HepG2 (cell line): ENCODE measurements around the gene C2CD3. TPM values are rescaled to one million over a fixed set of nuclear protein-coding genes. Genes with fewer than 3 reads are reported as not detected.

ENCODE experiments used
- ATF1 ChIP-seq: IDR thresholded peaks from 2 replicates; pipeline ENCODE4 v1.6.1; 2016; ENCODE audit warnings: mild to moderate bottlenecking, control low read depth
- DMAP1 ChIP-seq: IDR thresholded peaks from 2 replicates; pipeline ENCODE4 v1.6.1; 2016
- DPF2 ChIP-seq: sonication (generic); formaldehyde crosslinking; IDR thresholded peaks from 2 replicates; pipeline ENCODE4 v1.4.0; 2020; ENCODE audit warnings: mild to moderate bottlenecking, low read depth, missing genetic modification reagents, borderline replicate concordance
- GTF2F1 ChIP-seq: fragments of 150-350 bp; IDR thresholded peaks from 2 replicates; pipeline ENCODE4 v1.6.1; 2014; ENCODE audit warnings: low read length
- HDAC2 ChIP-seq: sonication (generic); formaldehyde crosslinking; IDR thresholded peaks from 2 replicates; pipeline ENCODE4 v1.4.0; 2020; ENCODE audit warnings: missing genetic modification reagents
- HOXA7 ChIP-seq: sonication (generic); formaldehyde crosslinking; IDR thresholded peaks from 2 replicates; pipeline ENCODE4 v1.8.1; 2022; ENCODE audit warnings: mild to moderate bottlenecking, missing genetic modification reagents, moderate library complexity
- ISX ChIP-seq: sonication (generic); formaldehyde crosslinking; conservative IDR thresholded peaks from 2 replicates; pipeline ENCODE4 v1.5.0; 2020; ENCODE audit warnings: missing genetic modification reagents
- MED13 ChIP-seq: sonication (generic); formaldehyde crosslinking; IDR thresholded peaks from 2 replicates; pipeline ENCODE4 v1.5.0; 2020; ENCODE audit warnings: missing genetic modification reagents
- MED8 ChIP-seq: sonication (generic); formaldehyde crosslinking; IDR thresholded peaks from 2 replicates; pipeline ENCODE4 v1.8.1; 2023; ENCODE audit warnings: mild to moderate bottlenecking, missing genetic modification reagents; ENCODE audit not compliant: insufficient replicate concordance
- REL ChIP-seq: sonication (generic); formaldehyde crosslinking; conservative IDR thresholded peaks from 2 replicates; pipeline ENCODE4 v1.8.0; 2022; ENCODE audit warnings: mild to moderate bottlenecking, missing genetic modification reagents, moderate library complexity
- TOE1 ChIP-seq: sonication (generic); formaldehyde crosslinking; IDR thresholded peaks from 2 replicates; pipeline ENCODE4 v1.4.0; 2020; ENCODE audit warnings: mild to moderate bottlenecking, missing genetic modification reagents
- polyA plus RNA-seq, 8 experiments: library from polyadenylated mRNA; depleted of rRNA in 3 of 8; stranded (reverse) in 7 of 8; unstranded in 1 of 8; fragments of >200 nt; fragmentation: Illumina TruSeq in 4 of 8; extraction: Trizol in 4 of 8; gene quantifications; 2 replicates each; pipeline versions ENCODE4 v1.2.1 to v1.2.3, GENCODE V29; 2011 to 2016; ENCODE audit warnings: low read depth in 4 of 8, missing spikeins in 1 of 8, mixed read lengths in 1 of 8; ENCODE audit not compliant: insufficient read depth in 1 of 8
- total RNA-seq, 5 experiments: library from RNA; depleted of rRNA; stranded (reverse); fragments of >200 nt; fragmentation: Illumina TruSeq; extraction: Trizol; gene quantifications; 2 replicates each; pipeline ENCODE4 v1.2.3, GENCODE V29; 2016; ENCODE audit warnings: low read depth in 1 of 5
- TF ChIP-seq, protein P1 (sequence below): sonication (generic); formaldehyde crosslinking; conservative IDR thresholded peaks from 2 replicates; pipeline ENCODE4 v1.4.0; 2020; ENCODE audit warnings: missing genetic modification reagents
- TF ChIP-seq, protein P2 (sequence below): sonication (generic); formaldehyde crosslinking; IDR thresholded peaks from 2 replicates; pipeline ENCODE4 v1.5.0; 2020; ENCODE audit warnings: missing genetic modification reagents, mild to moderate bottlenecking, borderline replicate concordance
- TF ChIP-seq, protein P3 (sequence below): sonication (generic); formaldehyde crosslinking; IDR thresholded peaks from 2 replicates; pipeline ENCODE4 v1.8.0; 2022; ENCODE audit warnings: mild to moderate bottlenecking, missing genetic modification reagents, moderate library complexity
- TF ChIP-seq, protein P4 (sequence below): sonication (generic); formaldehyde crosslinking; IDR thresholded peaks from one replicate; pipeline ENCODE4 v1.5.1; 2020; ENCODE audit warnings: mild to moderate bottlenecking, missing genetic modification reagents; ENCODE audit errors: not compliant biosample characterization
- TF ChIP-seq, protein P5 (sequence below): IDR thresholded peaks from 2 replicates; pipeline ENCODE4 v1.6.1; 2016; ENCODE audit warnings: missing biosample characterization, missing genetic modification reagents, low read depth

Gene C2CD3
- total and polyA plus RNA-seq, 2 of the 13 experiments (the other 11 are each of a cell fraction or from before 2014, with no cell fraction given): 5.5 to 6.4 TPM

DNA sequence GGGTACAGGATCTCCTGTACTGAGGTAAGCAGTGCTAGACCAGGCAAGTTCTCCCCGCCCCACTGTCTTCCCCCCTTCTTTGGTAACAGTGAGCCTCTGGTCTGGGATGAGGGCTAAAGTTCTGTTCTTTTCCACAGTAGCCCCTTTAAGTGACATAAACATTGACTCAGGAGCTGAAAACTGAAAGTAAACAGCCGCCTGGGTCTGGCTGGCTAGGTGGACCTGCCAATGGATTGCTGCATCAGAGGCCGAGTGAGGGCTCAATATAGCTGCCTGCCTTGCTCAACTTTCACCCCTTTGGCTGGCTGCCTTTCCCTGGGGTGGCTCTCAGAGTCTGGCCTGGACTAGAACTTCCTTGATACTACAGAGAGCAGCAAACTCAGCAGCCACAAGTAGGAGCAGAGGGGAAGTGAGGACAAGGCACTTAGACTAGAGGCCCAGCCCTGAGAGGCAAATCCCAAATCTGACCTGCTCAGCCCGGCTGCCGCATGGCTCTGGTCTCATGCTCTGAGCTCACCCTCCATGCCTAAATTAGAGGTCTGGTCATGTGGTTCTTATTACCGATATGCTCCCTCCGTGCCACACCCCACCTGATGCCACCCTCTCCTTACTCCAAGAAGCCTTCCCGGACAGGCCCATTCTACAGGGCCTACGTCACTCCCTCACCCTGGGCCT, 152.3 kb downstream of the C2CD3 start (continued):
- TF ChIP-seq, protein P1, sequence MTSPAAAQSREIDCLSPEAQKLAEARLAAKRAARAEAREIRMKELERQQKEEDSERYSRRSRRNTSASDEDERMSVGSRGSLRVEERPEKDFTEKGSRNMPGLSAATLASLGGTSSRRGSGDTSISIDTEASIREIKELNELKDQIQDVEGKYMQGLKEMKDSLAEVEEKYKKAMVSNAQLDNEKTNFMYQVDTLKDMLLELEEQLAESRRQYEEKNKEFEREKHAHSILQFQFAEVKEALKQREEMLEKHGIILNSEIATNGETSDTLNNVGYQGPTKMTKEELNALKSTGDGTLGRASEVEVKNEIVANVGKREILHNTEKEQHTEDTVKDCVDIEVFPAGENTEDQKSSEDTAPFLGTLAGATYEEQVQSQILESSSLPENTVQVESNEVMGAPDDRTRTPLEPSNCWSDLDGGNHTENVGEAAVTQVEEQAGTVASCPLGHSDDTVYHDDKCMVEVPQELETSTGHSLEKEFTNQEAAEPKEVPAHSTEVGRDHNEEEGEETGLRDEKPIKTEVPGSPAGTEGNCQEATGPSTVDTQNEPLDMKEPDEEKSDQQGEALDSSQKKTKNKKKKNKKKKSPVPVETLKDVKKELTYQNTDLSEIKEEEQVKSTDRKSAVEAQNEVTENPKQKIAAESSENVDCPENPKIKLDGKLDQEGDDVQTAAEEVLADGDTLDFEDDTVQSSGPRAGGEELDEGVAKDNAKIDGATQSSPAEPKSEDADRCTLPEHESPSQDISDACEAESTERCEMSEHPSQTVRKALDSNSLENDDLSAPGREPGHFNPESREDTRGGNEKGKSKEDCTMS: no peak
- no peak for TF ChIP-seq REL (CRISPR knock-in tag)
- TF ChIP-seq MED8 (CRISPR knock-in tag): no peak
- TF ChIP-seq, protein P2, sequence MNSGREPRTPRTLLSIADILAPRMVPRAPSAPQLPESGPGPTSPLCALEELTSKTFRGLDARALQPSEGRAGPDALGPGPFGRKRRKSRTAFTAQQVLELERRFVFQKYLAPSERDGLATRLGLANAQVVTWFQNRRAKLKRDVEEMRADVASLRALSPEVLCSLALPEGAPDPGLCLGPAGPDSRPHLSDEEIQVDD (CRISPR knock-in tag): no peak
- TF ChIP-seq HDAC2 (CRISPR knock-in tag): peak; percentile 54
- TF ChIP-seq, protein P3, sequence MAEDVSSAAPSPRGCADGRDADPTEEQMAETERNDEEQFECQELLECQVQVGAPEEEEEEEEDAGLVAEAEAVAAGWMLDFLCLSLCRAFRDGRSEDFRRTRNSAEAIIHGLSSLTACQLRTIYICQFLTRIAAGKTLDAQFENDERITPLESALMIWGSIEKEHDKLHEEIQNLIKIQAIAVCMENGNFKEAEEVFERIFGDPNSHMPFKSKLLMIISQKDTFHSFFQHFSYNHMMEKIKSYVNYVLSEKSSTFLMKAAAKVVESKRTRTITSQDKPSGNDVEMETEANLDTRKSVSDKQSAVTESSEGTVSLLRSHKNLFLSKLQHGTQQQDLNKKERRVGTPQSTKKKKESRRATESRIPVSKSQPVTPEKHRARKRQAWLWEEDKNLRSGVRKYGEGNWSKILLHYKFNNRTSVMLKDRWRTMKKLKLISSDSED (CRISPR knock-in tag): no peak
- no peak; the same call in 1 of the 2 replicates for TF ChIP-seq DPF2
- TF ChIP-seq ATF1 (CRISPR knock-in tag): no peak
- TF ChIP-seq TOE1 (CRISPR knock-in tag): no peak
- TF ChIP-seq, protein P4, sequence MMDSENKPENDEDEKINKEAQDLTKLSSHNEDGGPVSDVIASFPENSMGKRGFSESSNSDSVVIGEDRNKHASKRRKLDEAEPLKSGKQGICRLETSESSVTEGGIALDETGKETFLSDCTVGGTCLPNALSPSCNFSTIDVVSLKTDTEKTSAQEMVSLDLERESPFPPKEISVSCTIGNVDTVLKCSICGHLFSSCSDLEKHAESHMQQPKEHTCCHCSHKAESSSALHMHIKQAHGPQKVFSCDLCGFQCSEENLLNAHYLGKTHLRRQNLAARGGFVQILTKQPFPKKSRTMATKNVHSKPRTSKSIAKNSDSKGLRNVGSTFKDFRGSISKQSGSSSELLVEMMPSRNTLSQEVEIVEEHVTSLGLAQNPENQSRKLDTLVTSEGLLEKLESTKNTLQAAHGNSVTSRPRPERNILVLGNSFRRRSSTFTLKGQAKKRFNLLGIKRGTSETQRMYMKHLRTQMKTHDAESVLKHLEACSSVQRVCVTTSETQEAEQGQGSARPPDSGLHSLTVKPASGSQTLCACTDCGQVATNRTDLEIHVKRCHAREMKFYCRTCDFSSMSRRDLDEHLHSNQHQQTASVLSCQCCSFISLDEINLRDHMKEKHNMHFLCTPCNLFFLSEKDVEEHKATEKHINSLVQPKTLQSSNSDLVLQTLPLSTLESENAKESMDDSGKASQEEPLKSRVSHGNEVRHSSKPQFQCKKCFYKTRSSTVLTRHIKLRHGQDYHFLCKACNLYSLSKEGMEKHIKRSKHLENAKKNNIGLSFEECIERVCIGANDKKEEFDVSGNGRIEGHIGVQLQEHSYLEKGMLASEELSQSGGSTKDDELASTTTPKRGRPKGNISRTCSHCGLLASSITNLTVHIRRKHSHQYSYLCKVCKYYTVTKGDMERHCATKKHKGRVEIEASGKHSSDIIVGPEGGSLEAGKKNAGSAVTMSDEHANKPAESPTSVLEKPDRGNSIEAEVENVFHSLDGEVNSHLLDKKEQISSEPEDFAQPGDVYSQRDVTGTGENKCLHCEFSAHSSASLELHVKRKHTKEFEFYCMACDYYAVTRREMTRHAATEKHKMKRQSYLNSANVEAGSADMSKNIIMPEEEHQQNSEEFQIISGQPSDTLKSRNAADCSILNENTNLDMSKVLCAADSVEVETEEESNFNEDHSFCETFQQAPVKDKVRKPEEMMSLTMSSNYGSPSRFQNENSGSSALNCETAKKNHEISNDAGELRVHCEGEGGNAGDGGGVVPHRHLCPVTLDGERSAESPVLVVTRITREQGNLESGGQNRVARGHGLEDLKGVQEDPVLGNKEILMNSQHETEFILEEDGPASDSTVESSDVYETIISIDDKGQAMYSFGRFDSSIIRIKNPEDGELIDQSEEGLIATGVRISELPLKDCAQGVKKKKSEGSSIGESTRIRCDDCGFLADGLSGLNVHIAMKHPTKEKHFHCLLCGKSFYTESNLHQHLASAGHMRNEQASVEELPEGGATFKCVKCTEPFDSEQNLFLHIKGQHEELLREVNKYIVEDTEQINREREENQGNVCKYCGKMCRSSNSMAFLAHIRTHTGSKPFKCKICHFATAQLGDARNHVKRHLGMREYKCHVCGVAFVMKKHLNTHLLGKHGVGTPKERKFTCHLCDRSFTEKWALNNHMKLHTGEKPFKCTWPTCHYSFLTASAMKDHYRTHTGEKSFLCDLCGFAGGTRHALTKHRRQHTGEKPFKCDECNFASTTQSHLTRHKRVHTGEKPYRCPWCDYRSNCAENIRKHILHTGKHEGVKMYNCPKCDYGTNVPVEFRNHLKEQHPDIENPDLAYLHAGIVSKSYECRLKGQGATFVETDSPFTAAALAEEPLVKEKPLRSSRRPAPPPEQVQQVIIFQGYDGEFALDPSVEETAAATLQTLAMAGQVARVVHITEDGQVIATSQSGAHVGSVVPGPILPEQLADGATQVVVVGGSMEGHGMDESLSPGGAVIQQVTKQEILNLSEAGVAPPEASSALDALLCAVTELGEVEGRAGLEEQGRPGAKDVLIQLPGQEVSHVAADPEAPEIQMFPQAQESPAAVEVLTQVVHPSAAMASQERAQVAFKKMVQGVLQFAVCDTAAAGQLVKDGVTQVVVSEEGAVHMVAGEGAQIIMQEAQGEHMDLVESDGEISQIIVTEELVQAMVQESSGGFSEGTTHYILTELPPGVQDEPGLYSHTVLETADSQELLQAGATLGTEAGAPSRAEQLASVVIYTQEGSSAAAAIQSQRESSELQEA (CRISPR knock-in tag): no peak
- TF ChIP-seq ISX: no peak
- no peak for TF ChIP-seq GTF2F1
- TF ChIP-seq, protein P5, sequence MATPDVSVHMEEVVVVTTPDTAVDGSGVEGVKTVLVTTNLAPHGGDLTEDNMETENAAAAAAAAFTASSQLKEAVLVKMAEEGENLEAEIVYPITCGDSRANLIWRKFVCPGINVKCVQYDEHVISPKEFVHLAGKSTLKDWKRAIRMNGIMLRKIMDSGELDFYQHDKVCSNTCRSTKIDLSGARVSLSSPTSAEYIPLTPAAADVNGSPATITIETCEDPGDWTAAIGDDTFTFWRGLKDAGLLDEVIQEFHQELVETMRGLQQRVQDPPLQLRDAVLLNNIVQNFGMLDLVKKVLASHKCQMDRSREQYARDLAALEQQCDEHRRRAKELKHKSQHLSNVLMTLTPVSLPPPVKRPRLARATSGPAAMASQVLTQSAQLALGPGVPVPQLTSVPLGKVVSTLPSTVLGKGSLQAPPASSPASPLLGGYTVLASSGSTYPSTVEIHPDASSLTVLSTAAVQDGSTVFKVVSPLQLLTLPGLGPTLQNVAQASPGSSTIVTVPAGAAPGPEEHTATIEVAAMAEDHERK (CRISPR knock-in tag): no peak
- TF ChIP-seq MED13 (CRISPR knock-in tag): no peak
- 0 out of 2 replicates have a peak, but pooled peaks have one; percentile 17 for TF ChIP-seq DMAP1
- no peak for TF ChIP-seq HOXA7 (CRISPR knock-in tag)
